ENCODE measurements around the gene PANX3.

PANX3 gene

DNA sequence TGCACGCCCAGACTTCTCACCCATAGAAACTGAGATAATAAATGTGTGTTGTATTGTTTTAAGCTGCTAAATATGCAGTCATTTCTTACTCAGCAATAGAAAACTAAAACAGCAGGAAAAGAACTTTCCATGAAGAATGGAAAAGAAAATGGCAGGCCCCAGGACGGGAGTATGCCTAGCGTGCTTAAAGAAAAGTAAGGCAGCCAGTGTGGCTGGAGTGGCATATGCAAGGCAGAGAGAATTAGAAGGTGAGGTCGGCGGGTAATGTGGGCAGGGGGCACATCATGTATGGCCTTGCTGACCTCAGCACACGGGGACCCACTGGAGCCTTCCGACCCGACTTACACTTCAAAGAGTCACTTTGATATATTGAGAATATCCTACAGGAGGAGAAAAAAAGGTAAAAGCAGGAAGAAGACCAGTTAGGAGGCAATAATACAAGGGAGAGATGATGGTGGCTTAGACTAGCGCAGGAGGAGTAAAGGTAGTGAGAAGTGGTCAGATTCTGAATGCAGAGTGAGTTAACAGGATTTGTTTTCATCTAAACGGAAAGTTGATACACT is 31.9 kb downstream of the PANX3 start:
- no peak overlapping the region for H3K4me3 ChIP-seq (ENCODE audit: low read length)
- no peak for DNase-seq (ENCODE audit: low read depth)
- TF ChIP-seq, protein P1, sequence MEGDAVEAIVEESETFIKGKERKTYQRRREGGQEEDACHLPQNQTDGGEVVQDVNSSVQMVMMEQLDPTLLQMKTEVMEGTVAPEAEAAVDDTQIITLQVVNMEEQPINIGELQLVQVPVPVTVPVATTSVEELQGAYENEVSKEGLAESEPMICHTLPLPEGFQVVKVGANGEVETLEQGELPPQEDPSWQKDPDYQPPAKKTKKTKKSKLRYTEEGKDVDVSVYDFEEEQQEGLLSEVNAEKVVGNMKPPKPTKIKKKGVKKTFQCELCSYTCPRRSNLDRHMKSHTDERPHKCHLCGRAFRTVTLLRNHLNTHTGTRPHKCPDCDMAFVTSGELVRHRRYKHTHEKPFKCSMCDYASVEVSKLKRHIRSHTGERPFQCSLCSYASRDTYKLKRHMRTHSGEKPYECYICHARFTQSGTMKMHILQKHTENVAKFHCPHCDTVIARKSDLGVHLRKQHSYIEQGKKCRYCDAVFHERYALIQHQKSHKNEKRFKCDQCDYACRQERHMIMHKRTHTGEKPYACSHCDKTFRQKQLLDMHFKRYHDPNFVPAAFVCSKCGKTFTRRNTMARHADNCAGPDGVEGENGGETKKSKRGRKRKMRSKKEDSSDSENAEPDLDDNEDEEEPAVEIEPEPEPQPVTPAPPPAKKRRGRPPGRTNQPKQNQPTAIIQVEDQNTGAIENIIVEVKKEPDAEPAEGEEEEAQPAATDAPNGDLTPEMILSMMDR (conservative IDR thresholded peaks at IDR 0.05; ENCODE audit: low read depth, low read length) = no peak

DNA sequence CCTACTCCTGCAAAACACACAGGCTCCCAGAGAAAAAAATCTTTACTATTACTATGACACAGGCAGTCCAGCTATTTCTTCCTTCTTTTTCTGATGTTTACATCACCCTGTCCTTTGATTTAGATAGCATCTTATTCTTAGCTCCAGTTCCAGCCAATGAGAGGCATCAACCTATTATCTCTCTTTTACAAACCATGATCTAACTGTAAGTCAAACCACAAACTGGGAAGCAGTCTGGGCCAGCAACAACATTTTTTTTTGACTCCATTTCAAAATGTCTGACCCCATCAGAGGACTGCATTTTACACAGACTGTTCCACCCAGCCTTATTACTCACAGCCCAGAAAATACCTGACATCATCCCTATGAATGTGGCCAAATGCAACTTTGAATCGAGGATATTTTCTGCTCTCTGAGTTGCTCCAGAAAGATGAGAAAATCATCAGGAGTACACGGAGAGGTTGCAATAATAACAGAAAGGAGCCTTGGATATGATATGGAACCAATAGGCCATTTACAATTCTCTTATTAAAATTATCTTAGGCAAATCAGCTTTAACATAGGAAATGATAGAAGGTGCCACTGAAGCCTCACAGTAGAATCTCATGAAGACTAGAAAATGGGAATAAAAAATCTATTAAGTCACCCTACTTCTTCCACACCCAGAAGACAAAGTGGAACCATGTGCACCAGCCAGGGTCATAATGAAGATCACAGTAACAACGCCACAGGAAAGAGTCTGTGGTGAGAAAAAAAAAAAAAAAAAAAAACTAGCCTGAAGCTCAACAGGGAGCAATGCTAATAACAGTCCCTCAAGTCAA is 32.6 kb downstream of the PANX3 start:
- no peak overlapping the region for H3K4me3 ChIP-seq (ENCODE audit: low read length)
- TF ChIP-seq, protein P1 (conservative IDR thresholded peaks at IDR 0.05; ENCODE audit: low read depth, low read length) = no peak

DNA sequence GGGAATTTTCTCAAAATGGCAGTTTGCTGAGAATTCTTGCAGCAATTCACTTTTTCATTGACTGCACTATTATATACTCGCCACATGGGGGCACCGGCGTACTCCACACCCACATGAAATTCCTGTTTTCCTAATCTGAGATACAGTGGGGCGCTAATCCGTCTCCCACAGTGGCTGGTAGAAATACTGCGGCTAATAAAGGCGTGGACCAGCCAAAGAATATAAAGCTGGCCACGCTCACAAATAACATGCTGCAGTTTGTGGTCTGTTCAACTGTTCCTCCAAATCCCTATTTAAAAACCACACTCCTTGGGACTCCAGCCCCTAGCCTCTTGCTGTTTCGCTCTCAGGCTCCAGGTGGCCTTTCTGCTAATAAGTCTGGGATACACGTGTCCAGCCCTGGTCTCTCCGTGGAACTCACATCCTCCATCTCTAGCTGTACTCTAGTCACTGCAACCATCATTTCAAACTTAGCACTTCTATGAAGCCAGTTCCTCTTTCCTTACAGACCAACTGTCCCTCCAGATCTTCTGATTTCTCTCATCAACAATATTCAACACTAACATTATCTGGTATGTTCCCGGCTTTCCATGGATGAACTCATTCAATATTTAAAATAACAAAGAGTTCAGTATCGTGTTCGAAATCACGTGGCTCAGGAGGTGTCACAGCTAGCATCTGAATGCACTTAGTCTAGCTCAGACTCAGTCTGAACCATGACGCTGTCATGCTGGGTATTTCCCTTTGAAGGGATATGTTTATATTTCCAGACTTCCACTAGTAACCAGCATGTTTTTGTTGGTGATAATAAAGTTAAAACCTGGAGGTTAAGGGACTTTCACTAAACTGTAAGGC is 33.4 kb downstream of the PANX3 start:
- TF ChIP-seq, protein P1 (conservative IDR thresholded peaks at IDR 0.05; ENCODE audit: low read depth, low read length) = peak; percentile 71
- H3K4me3 ChIP-seq (ENCODE audit: low read length) = no peak overlapping the region
- DNase-seq (ENCODE audit: low read depth) = peak; percentile 48

More for the DNA sequence above, 32.6 kb downstream of the PANX3 start:
- DNase-seq (ENCODE audit: low read depth) = no peak

DNA sequence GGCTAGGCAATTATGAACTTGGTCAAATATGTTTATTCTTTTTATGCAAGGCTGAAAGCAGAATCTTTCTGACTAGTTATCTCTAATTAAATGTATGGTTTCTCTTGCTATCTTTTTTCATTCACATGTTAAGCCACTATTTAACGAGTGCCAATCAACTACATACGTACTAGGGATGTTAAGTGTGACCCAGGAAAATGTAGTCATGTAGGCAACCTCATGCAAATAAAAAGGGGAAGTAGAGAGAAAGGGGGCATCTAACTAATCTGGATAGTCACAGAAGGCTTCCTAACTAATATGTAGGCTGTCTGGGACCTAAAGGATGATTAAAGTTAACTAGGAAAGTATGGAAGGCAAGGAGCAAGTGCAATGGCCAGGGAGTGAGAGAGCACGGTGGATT is 34.9 kb downstream of the PANX3 start:
- no peak for DNase-seq (ENCODE audit: low read depth)
- TF ChIP-seq, protein P1 (conservative IDR thresholded peaks at IDR 0.05; ENCODE audit: low read depth, low read length) = no peak
- no peak overlapping the region for H3K4me3 ChIP-seq (ENCODE audit: low read length)

DNA sequence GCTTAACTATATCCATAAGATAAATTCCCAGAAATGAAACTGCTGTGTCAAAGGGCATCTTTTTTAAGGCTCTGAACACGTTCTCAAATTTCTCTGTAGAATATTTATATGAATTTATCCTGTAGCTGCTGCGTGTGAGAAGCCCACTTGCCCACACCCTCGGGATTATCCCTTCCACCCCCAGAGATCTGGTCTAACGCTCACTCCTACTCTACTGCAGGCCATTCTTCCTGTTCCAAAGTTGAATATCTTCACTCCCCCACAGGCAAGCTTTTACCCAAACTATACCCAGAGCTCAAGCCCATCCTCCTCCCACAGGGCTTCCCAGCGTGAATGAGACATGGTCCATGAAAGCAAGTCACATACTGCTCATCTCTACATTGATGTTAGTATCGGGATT is 37.4 kb downstream of the PANX3 start:
- DNase-seq (ENCODE audit: low read depth) = no peak
- H3K4me3 ChIP-seq (ENCODE audit: low read length) = no peak overlapping the region
- TF ChIP-seq, protein P1 (conservative IDR thresholded peaks at IDR 0.05; ENCODE audit: low read depth, low read length) = no peak

DNA sequence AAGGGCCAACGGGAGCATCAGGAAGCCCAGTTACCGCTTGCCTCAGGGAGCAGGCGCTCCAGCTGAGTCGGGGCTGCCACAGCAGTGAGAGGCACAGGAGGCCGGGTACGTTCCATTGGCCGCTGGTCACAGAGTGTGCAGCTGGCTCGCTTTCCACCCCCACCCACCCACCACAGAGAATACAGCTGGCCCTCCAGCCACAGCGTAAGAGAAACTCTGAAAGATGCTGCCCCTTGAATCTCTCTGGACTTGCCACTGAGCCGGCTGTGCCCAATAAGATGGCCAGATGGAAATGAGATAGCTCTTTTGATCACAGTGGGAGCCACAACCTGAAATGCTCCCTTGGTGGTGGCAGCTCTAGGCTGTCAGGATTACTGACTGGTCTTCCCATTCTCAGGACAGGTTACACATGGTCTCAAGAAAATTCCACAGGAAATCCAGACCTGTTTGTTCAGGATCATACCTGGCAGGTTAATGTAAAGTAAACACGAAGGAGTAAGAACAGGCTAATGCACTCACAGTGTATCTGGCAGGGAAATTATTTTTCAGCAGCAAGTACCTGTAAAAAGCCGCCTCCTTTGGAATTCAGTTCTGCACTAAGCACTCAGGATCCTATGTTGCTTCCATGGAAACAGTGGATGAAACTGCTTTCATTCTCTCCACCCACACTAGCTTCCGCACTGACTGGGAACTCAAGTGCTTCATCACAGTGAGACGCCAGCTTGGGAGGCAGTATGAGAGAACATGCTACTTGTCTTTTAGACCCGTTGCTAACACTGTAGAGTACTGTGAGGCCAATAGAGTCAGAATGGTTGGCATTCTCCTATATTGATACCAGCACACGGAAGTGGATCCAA is 45.8 kb downstream of the PANX3 start:
- no peak overlapping the region for H3K4me3 ChIP-seq (ENCODE audit: low read length)
- TF ChIP-seq, protein P1 (conservative IDR thresholded peaks at IDR 0.05; ENCODE audit: low read depth, low read length) = no peak
- DNase-seq (ENCODE audit: low read depth) = no peak

All from retinal pigment epithelial cell (primary cell).